AG09309 (cell line): ENCODE measurements around the gene MEGF6.

Source experiments
- DNase-seq: peaks from one replicate; pipeline ENCODE4 v3.0.0-alpha.2; 2010; ENCODE audit warnings: low read depth
- H3K4me3 ChIP-seq: 2 replicates; pipeline ENCODE4 v1.5.1; 2011; ENCODE audit warnings: mild to moderate bottlenecking, low read depth, low read length, moderate library complexity; ENCODE audit not compliant: control insufficient read depth
- CTCF ChIP-seq: IDR thresholded peaks from 2 replicates; pipeline ENCODE4 v1.5.1; 2011; ENCODE audit warnings: mild to moderate bottlenecking, low read depth, low read length, inconsistent platforms; ENCODE audit not compliant: insufficient read depth, control insufficient read depth; ENCODE audit errors: missing control alignments

MEGF6 gene

GRCh38 chr1:3638676-3639075, 27.4 kb upstream of the MEGF6 start:
- no peak for DNase-seq
- H3K4me3 ChIP-seq, result no peak overlapping the region
- no peak for TF ChIP-seq CTCF

GRCh38 chr1:3638027-3638426, 26.7 kb upstream of the MEGF6 start:
- H3K4me3 ChIP-seq, result no peak overlapping the region
- TF ChIP-seq CTCF, result no peak
- DNase-seq, result no peak

DNA sequence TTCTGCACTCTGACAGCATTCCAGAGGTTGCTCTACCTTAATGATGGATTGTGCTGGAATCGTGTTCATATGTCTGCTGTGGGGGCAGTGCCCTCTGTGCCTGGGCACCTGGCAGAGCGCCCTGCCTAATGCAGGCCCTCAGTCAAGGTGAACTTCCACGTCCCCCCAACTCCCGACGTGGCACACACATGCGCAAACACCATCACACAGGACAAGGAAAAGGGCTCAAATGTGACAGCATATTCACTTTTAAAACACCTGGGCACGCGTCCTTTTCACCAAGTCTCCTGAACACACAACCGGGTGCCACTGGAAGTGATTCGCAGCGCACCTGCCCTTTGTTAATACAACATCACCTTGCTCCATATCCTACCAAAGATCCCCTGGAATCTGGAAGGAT, 25.2 kb upstream of the MEGF6 start:
- no peak for TF ChIP-seq CTCF

DNA sequence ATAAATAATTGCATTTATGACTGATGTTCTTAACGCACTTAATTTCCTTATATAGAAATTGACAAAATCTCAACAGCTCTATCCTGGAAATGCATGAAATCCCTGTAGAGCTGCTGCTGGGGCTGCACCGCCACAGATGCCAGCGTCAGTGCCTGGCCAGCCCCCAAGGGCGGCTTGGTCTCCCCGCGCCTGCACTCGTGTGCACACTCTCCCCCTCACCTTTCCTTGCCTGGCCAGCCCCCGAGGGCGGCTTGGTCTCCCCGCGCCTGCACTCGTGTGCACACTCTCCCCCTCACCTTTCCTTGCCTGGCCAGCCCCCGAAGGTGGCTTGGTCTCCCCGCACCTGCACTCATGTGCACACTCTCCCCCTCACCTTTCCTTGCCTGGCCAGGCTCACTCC, 24.8 kb upstream of the MEGF6 start:
- TF ChIP-seq CTCF, result no peak
- no peak for DNase-seq
- H3K4me3 ChIP-seq, result no peak overlapping the region

More for the DNA sequence above, 25.2 kb upstream of the MEGF6 start:
- no peak for DNase-seq
- no peak overlapping the region for H3K4me3 ChIP-seq

DNA sequence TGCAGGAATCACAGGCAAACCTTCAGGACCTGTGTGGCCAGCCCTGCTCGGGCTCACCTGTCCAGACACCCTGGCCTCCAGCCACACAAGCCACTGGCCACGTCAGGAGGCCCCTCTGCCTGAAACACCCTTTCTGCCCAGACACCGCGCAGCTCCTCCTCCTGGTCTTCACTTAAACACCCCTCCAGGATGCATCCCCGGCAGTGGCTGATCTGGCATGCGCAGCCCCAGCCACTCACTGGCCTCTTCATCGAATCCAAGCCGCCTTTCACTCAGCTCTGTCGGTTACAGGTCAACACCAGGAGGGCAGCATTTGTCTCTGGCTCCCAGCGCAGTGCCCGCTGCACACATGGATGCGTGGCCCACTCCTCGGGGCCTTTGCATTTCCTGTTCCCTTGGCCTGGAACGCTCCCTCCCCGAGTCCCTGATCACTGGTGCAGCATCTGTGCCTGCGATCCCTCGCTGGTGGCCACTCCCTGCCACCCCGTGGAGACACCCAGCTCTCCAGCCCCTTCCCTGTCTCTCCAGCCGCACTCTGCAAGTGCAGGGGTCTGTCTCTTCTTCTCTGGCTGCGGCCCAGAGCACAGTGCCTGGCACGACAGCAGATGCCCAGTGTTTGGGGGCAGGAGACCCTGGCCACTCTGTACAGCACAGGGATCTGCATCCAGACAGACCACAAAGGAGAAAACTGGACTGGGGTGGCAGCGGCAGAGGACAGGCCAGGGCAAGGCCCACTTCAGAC, 22.9 kb upstream of the MEGF6 start:
- no peak for TF ChIP-seq CTCF

GRCh38 chr1:3633344-3634058, 22.2 kb upstream of the MEGF6 start:
- no peak for TF ChIP-seq CTCF
- no peak for DNase-seq
- H3K4me3 ChIP-seq, result no peak overlapping the region

More for the DNA sequence above, 22.9 kb upstream of the MEGF6 start:
- no peak for DNase-seq
- no peak overlapping the region for H3K4me3 ChIP-seq
